Ishikawa (cell line): ENCODE data around the gene CELSR2.

Experiments
- CEBPB ChIP-seq: IDR thresholded peaks from 2 replicates; pipeline ENCODE4 v1.6.1; 2012
- CREB1 ChIP-seq: IDR thresholded peaks from 2 replicates; pipeline ENCODE4 v1.6.1; 2012; ENCODE audit warnings: low read depth
- EGR1 ChIP-seq: IDR thresholded peaks from 2 replicates; pipeline ENCODE4 v1.6.1; 2012
- EP300 ChIP-seq: IDR thresholded peaks from 2 replicates; pipeline ENCODE4 v1.6.1; 2012; ENCODE audit warnings: borderline replicate concordance
- FOXM1 ChIP-seq: IDR thresholded peaks from 2 replicates; pipeline ENCODE4 v1.6.1; 2012; ENCODE audit warnings: low read depth, borderline replicate concordance
- NFIC ChIP-seq: IDR thresholded peaks from 2 replicates; pipeline ENCODE4 v1.6.1; 2012
- RAD21 ChIP-seq: IDR thresholded peaks from 2 replicates; pipeline ENCODE4 v1.6.1; 2012; ENCODE audit warnings: low read depth
- REST ChIP-seq: IDR thresholded peaks from 2 replicates; pipeline ENCODE4 v1.6.1; 2012; ENCODE audit warnings: low read depth, mild to moderate bottlenecking
- TAF1 ChIP-seq: IDR thresholded peaks from 2 replicates; pipeline ENCODE4 v1.6.1; 2012; ENCODE audit warnings: low read depth, mild to moderate bottlenecking
- TCF12 ChIP-seq: IDR thresholded peaks from 2 replicates; pipeline ENCODE4 v1.6.1; 2012; ENCODE audit warnings: low read depth
- TEAD4 ChIP-seq: IDR thresholded peaks from 2 replicates; pipeline ENCODE4 v1.6.1; 2012
- YY1 ChIP-seq: IDR thresholded peaks from 2 replicates; pipeline ENCODE4 v1.6.1; 2012; ENCODE audit warnings: low read depth
- ZBTB7A ChIP-seq: IDR thresholded peaks from 2 replicates; pipeline ENCODE4 v1.6.1; 2012; ENCODE audit warnings: low read depth
- TF ChIP-seq, protein P1 (sequence below): IDR thresholded peaks from 2 replicates; pipeline ENCODE4 v1.6.1; 2012
- TF ChIP-seq, protein P2 (sequence below): IDR thresholded peaks from 2 replicates; pipeline ENCODE4 v1.6.1; 2012

The CELSR2 gene

DNA sequence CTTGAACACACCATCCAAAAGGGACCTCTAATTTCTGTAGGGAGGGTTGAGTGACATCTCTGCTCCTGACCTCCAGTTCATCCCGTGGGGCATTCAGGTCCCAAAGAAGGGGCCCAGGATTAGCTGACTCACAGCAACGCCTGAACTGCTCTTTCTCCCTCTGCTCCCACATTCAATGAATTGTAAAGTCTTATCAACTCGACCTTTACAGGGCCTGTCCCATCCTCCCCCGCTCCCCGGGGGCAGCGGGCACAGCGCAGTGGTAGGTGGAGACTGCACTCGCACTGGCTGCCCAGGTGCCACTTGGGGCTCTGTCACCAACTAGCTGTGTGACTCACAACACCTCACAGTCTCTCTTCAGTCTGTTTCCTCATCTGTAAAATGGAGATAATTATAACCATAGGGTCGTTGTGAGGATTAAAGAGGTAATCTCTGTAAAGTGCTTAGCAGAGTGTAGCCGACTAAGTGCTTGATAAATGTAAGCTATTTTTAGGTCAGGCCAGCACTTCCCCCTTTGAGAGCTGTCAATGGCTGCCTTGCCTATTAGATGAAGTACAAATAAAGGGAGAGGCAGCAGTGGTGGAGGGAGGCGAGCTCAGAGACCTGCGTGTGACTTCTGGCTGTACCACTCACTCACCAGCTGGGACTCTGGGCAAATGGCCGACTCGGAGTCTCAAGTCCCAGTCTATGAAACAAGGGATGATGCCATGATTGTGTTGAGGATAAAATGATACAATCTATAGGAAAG is 58.1 kb downstream of the CELSR2 start:
- TF ChIP-seq TAF1 (no peak), REST (no peak), CEBPB (no peak), ZBTB7A (no peak), TCF12 (no peak), RAD21 (no peak), EP300 (no peak)
- TF ChIP-seq, protein P1, sequence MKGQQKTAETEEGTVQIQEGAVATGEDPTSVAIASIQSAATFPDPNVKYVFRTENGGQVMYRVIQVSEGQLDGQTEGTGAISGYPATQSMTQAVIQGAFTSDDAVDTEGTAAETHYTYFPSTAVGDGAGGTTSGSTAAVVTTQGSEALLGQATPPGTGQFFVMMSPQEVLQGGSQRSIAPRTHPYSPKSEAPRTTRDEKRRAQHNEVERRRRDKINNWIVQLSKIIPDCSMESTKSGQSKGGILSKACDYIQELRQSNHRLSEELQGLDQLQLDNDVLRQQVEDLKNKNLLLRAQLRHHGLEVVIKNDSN = no peak

DNA sequence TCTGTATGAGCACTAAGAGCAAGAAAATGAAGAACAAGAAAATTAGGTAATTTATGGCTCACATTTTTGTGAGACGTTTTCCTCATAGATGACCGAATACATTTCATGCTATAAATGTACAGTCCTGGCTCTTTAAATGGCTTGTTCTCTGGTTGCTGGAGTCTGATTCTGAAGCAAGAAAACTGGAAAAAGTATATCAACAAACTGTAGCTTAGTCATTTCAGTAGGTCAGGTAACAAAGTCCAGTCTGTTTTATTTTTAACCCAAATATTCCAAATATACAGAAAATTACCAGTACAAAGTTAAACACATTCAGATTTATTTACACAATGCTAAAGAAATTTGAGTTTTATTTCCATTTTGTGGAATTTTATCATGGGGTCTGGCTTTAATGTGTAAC is 60.0 kb downstream of the CELSR2 start:
- TF ChIP-seq EGR1 (no peak), EP300 (no peak), CREB1 (no peak), TAF1 (no peak), ZBTB7A (no peak), REST (no peak), CEBPB (no peak), NFIC (no peak)
- TF ChIP-seq, protein P1 = no peak

- TF ChIP-seq REST = no peak
Observed at GRCh38 chr1:109312246-109312645, 62.9 kb downstream of the CELSR2 start.

GRCh38 chr1:109312978-109313775 is 63.8 kb downstream of the CELSR2 start:
- TF ChIP-seq CEBPB = no peak
- TF ChIP-seq YY1 = no peak
- TF ChIP-seq TEAD4 = no peak
- no peak for TF ChIP-seq EGR1

DNA sequence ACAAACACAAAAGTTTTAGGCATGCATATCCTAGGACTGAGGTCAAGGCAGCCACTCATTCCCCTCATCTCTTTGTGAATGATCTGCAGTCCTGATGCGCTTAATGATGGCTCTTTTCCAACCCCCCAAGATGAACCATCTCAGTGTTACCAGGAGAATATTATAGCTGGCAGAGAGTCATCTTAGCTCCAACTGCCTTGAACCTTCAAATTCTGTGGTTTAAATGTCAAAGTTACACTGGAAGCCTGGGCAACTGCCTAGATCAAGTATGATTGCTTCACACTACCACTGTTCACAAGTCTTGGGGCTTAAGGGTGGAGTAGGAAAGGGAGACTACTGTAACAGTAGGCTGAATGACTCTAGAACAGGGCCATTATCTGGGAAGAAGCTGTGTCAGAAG is 65.5 kb downstream of the CELSR2 start:
- TF ChIP-seq EP300 (no peak), TEAD4 (no peak), RAD21 (no peak), EGR1 (no peak), NFIC (no peak), TAF1 (no peak), TCF12 (no peak), REST (no peak), ZBTB7A (no peak), FOXM1 (no peak), YY1 (no peak), CREB1 (no peak), CEBPB (no peak)
- TF ChIP-seq, protein P1 = no peak
- TF ChIP-seq, protein P2, sequence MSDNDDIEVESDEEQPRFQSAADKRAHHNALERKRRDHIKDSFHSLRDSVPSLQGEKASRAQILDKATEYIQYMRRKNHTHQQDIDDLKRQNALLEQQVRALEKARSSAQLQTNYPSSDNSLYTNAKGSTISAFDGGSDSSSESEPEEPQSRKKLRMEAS = no peak
